DND-41 (cell line): ENCODE data around the gene MRRF.

Source experiments
- ATAC-seq: fragments of 200-7000 bp; cut with Tn5 transposase; 3 replicates; pipeline ENCODE4 v1.9.1; 2021; ENCODE audit warnings: low read depth; ENCODE audit not compliant: insufficient read depth
- DNase-seq: peaks from one replicate; pipeline ENCODE4 v3.0.0-alpha.2; 2020
- H2AFZ ChIP-seq: 2 replicates; pipeline ENCODE4 v1.6.0; 2012; ENCODE audit warnings: low read depth, low read length
- H3K27ac ChIP-seq: 2 replicates; pipeline ENCODE4 v1.5.1; 2012; ENCODE audit warnings: low read length, inconsistent platforms
- H3K27me3 ChIP-seq: fragments of 200-600 bp; sonication (generic); 2 replicates; pipeline ENCODE4 v1.6.0; 2012; ENCODE audit warnings: low read length, mild to moderate bottlenecking, inconsistent platforms; ENCODE audit not compliant: insufficient read depth, poor library complexity
- H3K36me3 ChIP-seq: 2 replicates; pipeline ENCODE4 v1.5.1; 2012; ENCODE audit warnings: low read length, inconsistent platforms; ENCODE audit not compliant: insufficient read depth
- H3K4me1 ChIP-seq: 2 replicates; pipeline ENCODE4 v1.5.1; 2012; ENCODE audit warnings: mild to moderate bottlenecking, low read length; ENCODE audit not compliant: insufficient read depth
- H3K4me2 ChIP-seq: 2 replicates; pipeline ENCODE4 v1.6.0; 2012; ENCODE audit warnings: mild to moderate bottlenecking, moderate library complexity, low read length, inconsistent platforms; ENCODE audit not compliant: insufficient read depth
- H3K4me3 ChIP-seq, 2 experiments: fragments of 200-600 bp in 1 of 2; shearing (Covaris generic) in 1 of 2; 2 replicates each; pipeline ENCODE4 v1.5.1; 2012 to 2016; ENCODE audit warnings: inconsistent platforms in 2 of 2, low read length in 2 of 2, mild to moderate bottlenecking in 2 of 2, low read depth in 1 of 2, moderate library complexity in 1 of 2
- H3K79me2 ChIP-seq: 2 replicates; pipeline ENCODE4 v1.6.0; 2012; ENCODE audit warnings: low read length, inconsistent platforms; ENCODE audit not compliant: insufficient read depth
- H3K9ac ChIP-seq: 2 replicates; pipeline ENCODE4 v1.6.0; 2012; ENCODE audit warnings: low read depth, mild to moderate bottlenecking, inconsistent platforms, low read length, moderate library complexity
- H3K9me3 ChIP-seq: 2 replicates; pipeline ENCODE4 v1.5.1; 2012; ENCODE audit warnings: low read length, moderate library complexity, mild to moderate bottlenecking, inconsistent platforms; ENCODE audit not compliant: insufficient read depth, severe bottlenecking
- H4K20me1 ChIP-seq: 2 replicates; pipeline ENCODE4 v1.6.0; 2012; ENCODE audit warnings: low read length; ENCODE audit not compliant: insufficient read depth
- EZH2 ChIP-seq: IDR thresholded peaks from 3 replicates; pipeline ENCODE4 v1.6.1; 2012; ENCODE audit warnings: borderline replicate concordance, low read depth, mild to moderate bottlenecking, moderate library complexity, low read length, inconsistent platforms; ENCODE audit not compliant: severe bottlenecking
- TF ChIP-seq, protein P1 (sequence below): IDR thresholded peaks from 2 replicates; pipeline ENCODE4 v1.5.1; 2012; ENCODE audit warnings: borderline replicate concordance, low read length, moderate library complexity, mild to moderate bottlenecking; ENCODE audit not compliant: poor library complexity, severe bottlenecking; ENCODE audit errors: extremely low read depth

MRRF gene

GRCh38 chr9:122307925-122308324 lies 43.2 kb downstream of the MRRF start:
- DNase-seq (no peak), ATAC-seq (no peak)
- no peak overlapping the region for H3K27ac ChIP-seq
- H3K27me3 ChIP-seq, result no peaks in the 10 kb centered on the region
- H4K20me1 ChIP-seq, result peaks cover 4% of the 10 kb centered on the region; the same call in 1 of the 2 replicates
- no peak overlapping the region for H3K4me2 ChIP-seq
- H3K79me2 ChIP-seq, result no peaks in the 10 kb centered on the region
- H3K36me3 ChIP-seq, result peaks cover 48% of the 10 kb centered on the region
- H3K4me1 ChIP-seq, result no peaks in the 10 kb centered on the region
- H3K9me3 ChIP-seq, result no peaks in the 10 kb centered on the region
- TF ChIP-seq EZH2, result no peak
- TF ChIP-seq, protein P1, sequence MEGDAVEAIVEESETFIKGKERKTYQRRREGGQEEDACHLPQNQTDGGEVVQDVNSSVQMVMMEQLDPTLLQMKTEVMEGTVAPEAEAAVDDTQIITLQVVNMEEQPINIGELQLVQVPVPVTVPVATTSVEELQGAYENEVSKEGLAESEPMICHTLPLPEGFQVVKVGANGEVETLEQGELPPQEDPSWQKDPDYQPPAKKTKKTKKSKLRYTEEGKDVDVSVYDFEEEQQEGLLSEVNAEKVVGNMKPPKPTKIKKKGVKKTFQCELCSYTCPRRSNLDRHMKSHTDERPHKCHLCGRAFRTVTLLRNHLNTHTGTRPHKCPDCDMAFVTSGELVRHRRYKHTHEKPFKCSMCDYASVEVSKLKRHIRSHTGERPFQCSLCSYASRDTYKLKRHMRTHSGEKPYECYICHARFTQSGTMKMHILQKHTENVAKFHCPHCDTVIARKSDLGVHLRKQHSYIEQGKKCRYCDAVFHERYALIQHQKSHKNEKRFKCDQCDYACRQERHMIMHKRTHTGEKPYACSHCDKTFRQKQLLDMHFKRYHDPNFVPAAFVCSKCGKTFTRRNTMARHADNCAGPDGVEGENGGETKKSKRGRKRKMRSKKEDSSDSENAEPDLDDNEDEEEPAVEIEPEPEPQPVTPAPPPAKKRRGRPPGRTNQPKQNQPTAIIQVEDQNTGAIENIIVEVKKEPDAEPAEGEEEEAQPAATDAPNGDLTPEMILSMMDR, result no peak
- no peak overlapping the region for H3K4me3 ChIP-seq
- no peak overlapping the region for H2AFZ ChIP-seq
- no peak overlapping the region for H3K9ac ChIP-seq

GRCh38 chr9:122309861-122310260 lies 45.2 kb downstream of the MRRF start:
- H3K36me3 ChIP-seq, result peaks cover 57% of the 10 kb centered on the region
- no peak overlapping the region for H3K9ac ChIP-seq

GRCh38 chr9:122314165-122314564 lies 49.5 kb downstream of the MRRF start:
- TF ChIP-seq, protein P1, result no peak
- TF ChIP-seq EZH2, result no peak
- peaks cover 48% of the 10 kb centered on the region for H3K36me3 ChIP-seq
- H3K27me3 ChIP-seq, result no peaks in the 10 kb centered on the region
- no peak overlapping the region for H3K9ac ChIP-seq
- no peak overlapping the region for H3K27ac ChIP-seq
- DNase-seq, result no peak
- no peak overlapping the region for H2AFZ ChIP-seq
- no peaks in the 10 kb centered on the region for H4K20me1 ChIP-seq
- no peaks in the 10 kb centered on the region for H3K79me2 ChIP-seq
- H3K4me1 ChIP-seq, result no peaks in the 10 kb centered on the region
- no peak overlapping the region for H3K4me2 ChIP-seq
- H3K9me3 ChIP-seq, result no peaks in the 10 kb centered on the region
- ATAC-seq, result no peak
- no peak overlapping the region for H3K4me3 ChIP-seq

More at GRCh38 chr9:122309861-122310260, 45.2 kb downstream of the MRRF start:
- H3K79me2 ChIP-seq, result no peaks in the 10 kb centered on the region
- no peak overlapping the region for H3K27ac ChIP-seq
- H3K9me3 ChIP-seq, result no peaks in the 10 kb centered on the region
- H3K4me1 ChIP-seq, result no peaks in the 10 kb centered on the region
- TF ChIP-seq, protein P1, result no peak
- TF ChIP-seq EZH2, result no peak
- no peaks in the 10 kb centered on the region for H4K20me1 ChIP-seq
- H3K4me2 ChIP-seq, result no peak overlapping the region
- ATAC-seq, result no peak
- no peak for DNase-seq
- no peak overlapping the region for H3K4me3 ChIP-seq
- H3K27me3 ChIP-seq, result no peaks in the 10 kb centered on the region
- no peak overlapping the region for H2AFZ ChIP-seq

GRCh38 chr9:122315534-122315933 lies 50.9 kb downstream of the MRRF start:
- Histone ChIP-seq H3K4me1 (no peaks in the 10 kb centered on the region), H3K27ac (no peak overlapping the region), H3K79me2 (no peaks in the 10 kb centered on the region), H3K27me3 (no peaks in the 10 kb centered on the region), H2AFZ (no peak overlapping the region), H3K4me3 (no peak overlapping the region), H3K9ac (no peak overlapping the region), H3K9me3 (no peaks in the 10 kb centered on the region), H3K4me2 (no peak overlapping the region), H4K20me1 (no peaks in the 10 kb centered on the region), H3K36me3 (peaks cover 48% of the 10 kb centered on the region)
- ATAC-seq (no peak), DNase-seq (no peak)
- TF ChIP-seq, protein P1, result no peak
- no peak for TF ChIP-seq EZH2
